GM08714 (cell line): ENCODE data around the gene TUT1.
"Not testable (repeated sequence)": the region's sequence is repeated elsewhere in the genome, so short reads cannot be mapped to it uniquely, and the experiment has no call there.

Experiments
- H3K4me3 ChIP-seq: fragments of 200-500 bp; sonication (Bioruptor generic); 2 replicates; pipeline ENCODE4 v1.5.1; 2014; ENCODE audit warnings: mild to moderate bottlenecking, low read length, inconsistent platforms
- ZNF274 ChIP-seq: IDR thresholded peaks from 2 replicates; pipeline ENCODE4 v1.6.1; 2012; ENCODE audit warnings: mild to moderate bottlenecking, low read depth, low read length

Gene TUT1

GRCh38 chr11:62558669-62559068 lies 32.7 kb downstream of the TUT1 start:
- no peak overlapping the region for H3K4me3 ChIP-seq
- TF ChIP-seq ZNF274: no peak

GRCh38 chr11:62556875-62557631 lies 34.3 kb downstream of the TUT1 start:
- peak overlapping the region; percentile 2; the same call in 1 of the 2 replicates for H3K4me3 ChIP-seq
- no peak for TF ChIP-seq ZNF274

GRCh38 chr11:62556108-62556874 lies 35.0 kb downstream of the TUT1 start:
- peak overlapping the region; percentile 11; the same call in 1 of the 2 replicates for H3K4me3 ChIP-seq
- TF ChIP-seq ZNF274: no peak

GRCh38 chr11:62555464-62556107 lies 35.7 kb downstream of the TUT1 start:
- TF ChIP-seq ZNF274: no peak
- H3K4me3 ChIP-seq: peak overlapping the region; percentile 11; the same call in 1 of the 2 replicates

GRCh38 chr11:62554387-62555167 lies 36.7 kb downstream of the TUT1 start:
- no peak overlapping the region for H3K4me3 ChIP-seq
- TF ChIP-seq ZNF274: no peak

- no peak overlapping the region for H3K4me3 ChIP-seq
- TF ChIP-seq ZNF274: no peak
These were observed 37.4 kb downstream of the TUT1 start for GRCh38 chr11:62553839-62554361.

- no peak overlapping the region for H3K4me3 ChIP-seq
- TF ChIP-seq ZNF274: no peak
These were observed 38.1 kb downstream of the TUT1 start for GRCh38 chr11:62553080-62553838.

GRCh38 chr11:62552485-62553079 lies 38.7 kb downstream of the TUT1 start:
- no peak overlapping the region for H3K4me3 ChIP-seq
- no peak for TF ChIP-seq ZNF274

- H3K4me3 ChIP-seq: not testable (repeated sequence)
These were observed 40.8 kb downstream of the TUT1 start for GRCh38 chr11:62550478-62550877.

- H3K4me3 ChIP-seq: no peak overlapping the region
- no peak for TF ChIP-seq ZNF274
These were observed 42.6 kb downstream of the TUT1 start for GRCh38 chr11:62548545-62549335.

- H3K4me3 ChIP-seq: no peak overlapping the region
- no peak for TF ChIP-seq ZNF274
These were observed 43.5 kb downstream of the TUT1 start for GRCh38 chr11:62547691-62548281.
